ENCODE results near the gene NCL.

The NCL gene

GRCh38 chr2:231418820-231419640, 45.3 kb downstream of the NCL start:
- no peak for TF ChIP-seq CTCF (IDR thresholded peaks at IDR 0.05; ENCODE audit: low read depth, low read length)

GRCh38 chr2:231415029-231415428, 49.3 kb downstream of the NCL start:
- no peak for TF ChIP-seq CTCF (IDR thresholded peaks at IDR 0.05; ENCODE audit: low read depth, low read length)
- no peak for DNase-seq (ENCODE audit: extremely low read depth, low read depth)

More at GRCh38 chr2:231418820-231419640, 45.3 kb downstream of the NCL start:
- no peak for DNase-seq (ENCODE audit: extremely low read depth, low read depth)

GRCh38 chr2:231413921-231414476, 50.3 kb downstream of the NCL start:
- TF ChIP-seq CTCF (IDR thresholded peaks at IDR 0.05; ENCODE audit: low read depth, low read length) = no peak
- DNase-seq (ENCODE audit: extremely low read depth, low read depth) = no peak

GRCh38 chr2:231413456-231413855, 50.8 kb downstream of the NCL start:
- DNase-seq (ENCODE audit: extremely low read depth, low read depth) = no peak
- no peak for TF ChIP-seq CTCF (IDR thresholded peaks at IDR 0.05; ENCODE audit: low read depth, low read length)

GRCh38 chr2:231412618-231412963, 51.7 kb downstream of the NCL start:
- no peak for DNase-seq (ENCODE audit: extremely low read depth, low read depth)
- TF ChIP-seq CTCF (IDR thresholded peaks at IDR 0.05; ENCODE audit: low read depth, low read length) = no peak

- DNase-seq (ENCODE audit: extremely low read depth, low read depth) = peak; percentile 51
- peak; percentile 95 for TF ChIP-seq CTCF (IDR thresholded peaks at IDR 0.05; ENCODE audit: low read depth, low read length)
Measured at GRCh38 chr2:231411831-231412617, 52.3 kb downstream of the NCL start.

- no peak for DNase-seq (ENCODE audit: extremely low read depth, low read depth)
- TF ChIP-seq CTCF (IDR thresholded peaks at IDR 0.05; ENCODE audit: low read depth, low read length) = no peak
Measured at GRCh38 chr2:231411237-231411636, 53.0 kb downstream of the NCL start.
